HG03066 (cell line): Measurements from ENCODE around the gene MYL6B.
"Not testable (repeated sequence)": the region's sequence is repeated elsewhere in the genome, so short reads cannot be mapped to it uniquely, and the experiment has no call there.

Experiments
- ATAC-seq: cut with Tn5 transposase; IDR thresholded peaks from one replicate; pipeline ENCODE4 v1.9.1; 2021; ENCODE audit warnings: low read depth; ENCODE audit not compliant: unreplicated experiment

The MYL6B gene

DNA sequence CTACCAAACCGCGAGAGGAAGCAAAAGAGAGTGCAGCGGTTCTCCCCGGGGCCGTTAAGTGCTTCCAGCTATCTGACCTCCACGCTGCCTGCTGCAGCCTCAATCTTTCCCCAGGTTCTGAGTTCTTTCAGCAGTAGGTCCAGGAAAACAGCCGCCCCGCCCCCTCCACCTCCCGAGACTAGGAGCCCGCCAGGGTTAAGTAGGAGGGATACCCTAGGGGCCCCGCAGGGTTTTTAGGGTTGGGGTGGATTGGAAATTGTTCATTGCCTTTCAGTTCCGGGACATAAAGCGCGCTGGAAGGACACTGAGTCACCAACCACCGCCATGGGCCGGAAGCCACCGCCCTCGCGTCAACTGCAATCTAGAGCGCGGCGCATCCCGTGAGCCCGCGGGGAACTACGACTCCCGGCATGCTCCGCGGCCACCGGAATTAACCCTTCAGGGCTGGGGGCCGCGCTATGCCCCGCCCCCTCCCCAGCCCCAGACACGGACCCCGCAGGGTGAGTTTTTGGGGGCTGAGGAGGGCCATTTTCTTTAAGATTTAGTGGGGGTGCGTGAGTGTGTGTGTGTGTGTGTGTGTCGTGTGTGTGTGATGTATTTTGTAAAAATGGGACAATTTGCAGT is at the start of gene MYL6B:
Gene MYL6B, plus strand, starts transcription at position 456 of the 624 bp plus-strand sequence. CDS start 1,332 bp downstream, outside the sequence.
- peak; percentile 80 for ATAC-seq

DNA sequence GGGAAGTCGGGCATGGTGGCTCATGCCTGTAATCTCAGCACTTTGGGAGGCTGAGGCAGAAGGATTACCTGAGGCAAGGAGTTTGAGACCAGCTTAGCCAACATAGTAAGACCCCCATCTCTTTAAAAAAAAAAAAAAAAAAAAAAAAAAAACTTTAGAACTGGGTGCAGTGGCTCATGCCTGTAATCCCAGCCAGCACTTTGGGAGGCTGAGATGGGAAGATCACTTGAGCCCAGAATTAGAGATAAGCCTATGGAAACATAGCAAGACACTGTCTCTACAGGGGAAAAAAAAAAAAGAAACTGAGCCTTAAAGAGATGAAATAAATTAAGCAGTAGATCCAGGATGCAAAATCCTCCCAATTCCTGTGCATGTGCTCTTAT is 49.7 kb upstream of the MYL6B start:
- ATAC-seq: no peak

DNA sequence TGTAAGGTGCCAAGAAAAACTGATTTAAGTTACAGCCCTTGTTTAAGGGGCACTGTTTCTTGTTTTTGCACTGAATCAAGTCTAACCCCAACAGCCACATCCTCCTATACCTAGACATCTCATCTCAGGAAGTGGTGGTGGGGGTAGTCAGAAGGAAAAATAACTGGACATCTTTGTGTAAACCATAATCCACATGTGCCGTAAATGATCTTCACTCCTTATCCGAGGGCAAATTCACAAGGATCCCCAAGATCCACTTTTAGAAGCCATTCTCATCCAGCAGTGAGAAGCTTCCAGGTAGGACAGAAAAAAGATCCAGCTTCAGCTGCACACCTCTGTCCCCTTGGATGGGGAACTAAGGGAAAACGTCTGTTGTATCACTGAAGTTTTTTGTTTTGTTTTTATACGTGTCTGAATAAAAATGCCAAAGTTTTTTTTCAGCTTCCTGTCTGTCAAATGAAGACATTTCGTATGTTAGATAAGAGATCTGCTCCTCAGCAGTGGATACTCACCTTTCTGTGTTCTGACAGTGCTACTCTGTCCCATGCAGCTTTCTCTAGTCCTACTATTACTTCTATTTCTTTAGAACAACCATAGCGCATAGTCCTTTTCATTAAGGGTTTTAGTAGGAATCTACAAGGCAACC is 49.2 kb upstream of the MYL6B start:
- ATAC-seq: no peak

DNA sequence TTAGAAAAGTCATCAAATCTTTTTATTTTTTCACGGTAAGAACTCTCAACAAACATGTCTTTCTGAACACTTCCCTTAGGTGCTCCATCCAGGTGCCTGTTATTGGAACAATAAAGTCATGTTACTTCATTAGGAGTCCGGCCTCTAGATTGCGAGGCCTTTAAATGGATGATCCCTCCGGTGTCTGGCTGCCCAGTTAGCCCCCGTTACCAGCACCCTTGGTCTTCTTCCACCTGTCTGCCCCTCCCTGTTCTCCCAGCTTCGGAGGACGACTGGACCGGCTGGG is 48.6 kb upstream of the MYL6B start:
- ATAC-seq: no peak

DNA sequence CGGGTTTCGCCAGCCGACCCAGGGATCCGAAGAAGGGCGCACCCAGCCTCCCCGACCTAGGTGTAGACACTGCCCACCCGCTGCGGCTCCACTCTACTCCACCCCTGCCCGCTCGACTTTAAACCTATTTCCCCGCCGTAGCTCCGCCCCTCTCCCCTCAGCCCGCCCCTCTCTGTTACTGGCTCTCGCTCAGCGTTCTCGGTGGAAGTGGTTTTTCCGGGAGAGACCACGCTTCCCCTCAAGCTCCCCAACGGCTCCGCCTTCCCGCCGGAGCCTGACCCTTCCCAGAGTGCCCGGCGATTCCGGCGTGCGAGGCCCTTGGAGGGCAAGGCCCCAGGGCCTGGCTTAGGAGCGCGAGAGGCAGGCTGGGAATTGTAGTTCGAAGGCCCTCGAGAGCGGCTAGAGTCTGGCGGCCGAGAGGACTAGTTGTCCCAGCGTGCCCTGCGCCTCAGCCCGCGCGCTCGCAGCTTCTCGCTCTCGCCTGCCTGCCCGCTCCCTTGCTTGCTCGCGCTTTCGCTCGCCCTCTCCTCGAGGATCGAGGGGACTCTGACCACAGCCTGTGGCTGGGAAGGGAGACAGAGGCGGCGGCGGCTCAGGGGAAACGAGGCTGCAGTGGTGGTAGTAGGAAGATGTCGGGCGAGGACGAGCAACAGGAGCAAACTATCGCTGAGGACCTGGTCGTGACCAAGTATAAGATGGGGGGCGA is 48.1 kb upstream of the MYL6B start, which contains the start of gene PA2G4:
Gene PA2G4, plus strand, starts transcription at position 451 of the 706 bp plus-strand sequence. Its CDS starts 179 bp downstream, at position 630.
- ATAC-seq: peak; percentile 92

DNA sequence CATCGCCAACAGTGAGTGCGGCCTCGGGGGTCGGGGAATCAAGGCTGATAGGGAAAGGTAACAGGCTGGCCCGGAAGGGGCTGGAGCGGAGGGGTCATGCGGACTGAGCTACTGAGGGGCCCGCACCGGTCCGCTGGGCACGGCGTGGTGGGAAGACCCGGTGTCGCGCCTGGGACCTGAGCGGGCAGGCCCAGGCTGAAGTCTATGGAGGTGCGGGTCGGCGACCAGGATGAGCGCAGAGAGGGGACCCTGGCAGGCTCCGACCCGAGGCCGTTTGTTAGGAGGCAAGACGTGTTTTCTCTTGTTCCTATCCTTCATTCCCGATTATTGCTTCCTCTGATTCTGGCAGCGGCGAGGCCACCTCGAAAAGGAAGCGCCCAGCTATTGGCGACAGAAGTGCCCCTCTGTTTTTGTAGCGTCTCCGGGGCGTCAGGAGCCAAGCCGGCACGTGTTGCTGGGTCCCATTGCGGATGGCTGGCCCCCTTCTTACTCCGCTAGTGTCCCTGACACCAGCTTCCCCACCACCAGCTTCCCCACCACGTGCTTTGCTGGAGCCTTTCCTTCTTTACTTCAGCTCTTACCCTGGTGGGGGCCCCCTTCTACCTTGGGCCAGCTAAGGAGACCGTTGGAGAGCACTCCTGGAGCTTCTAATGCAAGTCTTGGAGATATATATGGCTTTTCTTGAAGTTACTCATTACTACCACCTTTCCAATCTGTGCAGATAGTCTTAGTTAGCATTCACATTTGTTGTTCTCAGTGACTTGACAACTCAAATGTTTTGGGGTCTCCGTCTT is 47.4 kb upstream of the MYL6B start:
- ATAC-seq: peak; percentile 18

DNA sequence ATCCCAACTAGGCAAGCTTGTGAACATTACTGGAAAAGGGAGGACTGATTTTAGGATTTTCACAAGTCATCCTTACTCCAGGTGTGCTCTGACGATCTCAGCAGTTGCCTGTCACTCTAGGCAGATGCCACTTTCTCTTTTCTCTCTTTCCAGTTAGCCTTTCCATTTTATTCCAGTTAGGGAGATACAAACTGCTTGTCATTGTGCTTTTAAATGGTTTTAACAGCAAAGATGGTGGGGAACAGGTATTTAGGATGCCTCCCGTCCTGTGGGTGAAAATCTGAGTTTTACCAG is 46.8 kb upstream of the MYL6B start:
- ATAC-seq: no peak

DNA sequence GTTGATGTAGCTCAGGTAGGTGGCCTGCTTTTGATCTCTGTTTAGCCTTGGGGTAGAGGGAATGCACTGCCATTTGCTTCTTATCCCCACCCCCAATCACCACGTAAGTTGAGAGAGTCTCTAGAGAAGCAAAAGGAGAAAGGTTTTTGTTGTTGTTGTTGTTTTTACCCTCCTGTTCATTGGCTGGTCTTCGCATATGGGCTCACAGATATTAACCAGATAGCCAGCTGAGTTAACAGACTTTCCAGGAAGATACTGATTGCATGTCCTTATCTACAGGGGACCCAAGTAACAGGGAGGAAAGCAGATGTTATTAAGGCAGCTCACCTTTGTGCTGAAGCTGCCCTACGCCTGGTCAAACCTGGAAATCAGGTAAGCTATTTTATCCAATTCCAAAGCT is 45.1 kb upstream of the MYL6B start:
- no peak for ATAC-seq

DNA sequence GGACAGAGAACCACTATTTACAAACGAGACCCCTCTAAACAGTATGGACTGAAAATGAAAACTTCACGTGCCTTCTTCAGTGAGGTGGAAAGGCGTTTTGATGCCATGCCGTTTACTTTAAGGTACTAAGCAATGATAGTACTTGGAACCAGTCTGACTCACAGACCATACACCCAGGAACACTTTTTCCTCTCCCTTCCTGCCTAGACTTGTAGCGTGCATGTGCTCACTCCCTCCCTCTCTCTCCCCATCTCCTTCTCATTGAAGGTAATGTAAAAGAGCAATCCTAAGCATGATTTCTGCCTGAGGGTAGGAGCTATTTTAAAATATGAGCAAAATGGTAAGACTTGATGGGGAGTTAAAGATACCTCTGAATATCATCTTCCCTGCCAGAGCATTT is 41.8 kb upstream of the MYL6B start:
- ATAC-seq: no peak

DNA sequence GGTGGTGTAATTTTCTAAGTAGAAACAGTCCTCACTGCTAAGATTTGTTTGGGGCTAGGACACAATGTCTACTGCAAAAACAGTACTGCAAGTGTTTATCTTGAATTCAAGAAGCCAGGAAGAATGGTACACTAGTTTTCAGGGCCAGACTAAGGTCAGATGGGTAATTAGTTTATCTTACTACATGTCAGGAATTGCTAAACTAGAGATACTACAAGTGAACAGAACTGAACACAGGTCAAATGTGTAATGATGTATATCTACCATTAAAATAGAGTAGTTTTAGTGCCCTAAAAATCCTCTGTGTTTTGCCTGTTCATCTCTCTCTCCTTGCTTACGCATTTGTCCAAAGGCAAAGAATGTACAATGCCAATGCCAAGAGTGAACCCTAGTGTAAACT is 38.3 kb upstream of the MYL6B start:
- ATAC-seq: no peak

DNA sequence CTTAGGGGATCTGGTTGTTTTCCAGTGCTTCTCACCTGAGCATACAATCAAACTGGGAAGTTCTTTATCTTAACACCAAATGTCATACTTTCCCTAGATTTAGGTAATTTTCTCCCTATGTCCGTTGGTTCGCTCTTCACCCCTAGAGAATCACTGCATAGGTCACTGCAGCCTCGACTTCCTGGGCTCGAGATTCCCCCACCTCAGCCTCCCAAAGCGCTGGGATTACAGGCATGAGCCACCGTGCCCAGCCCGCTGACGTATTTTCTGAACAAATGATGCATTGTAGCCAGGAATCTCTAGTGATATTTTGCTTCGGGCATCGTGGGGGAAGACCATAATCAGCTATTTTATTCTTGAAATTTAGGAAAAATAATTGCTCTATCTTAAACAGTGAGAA is 37.1 kb upstream of the MYL6B start:
- no peak for ATAC-seq

DNA sequence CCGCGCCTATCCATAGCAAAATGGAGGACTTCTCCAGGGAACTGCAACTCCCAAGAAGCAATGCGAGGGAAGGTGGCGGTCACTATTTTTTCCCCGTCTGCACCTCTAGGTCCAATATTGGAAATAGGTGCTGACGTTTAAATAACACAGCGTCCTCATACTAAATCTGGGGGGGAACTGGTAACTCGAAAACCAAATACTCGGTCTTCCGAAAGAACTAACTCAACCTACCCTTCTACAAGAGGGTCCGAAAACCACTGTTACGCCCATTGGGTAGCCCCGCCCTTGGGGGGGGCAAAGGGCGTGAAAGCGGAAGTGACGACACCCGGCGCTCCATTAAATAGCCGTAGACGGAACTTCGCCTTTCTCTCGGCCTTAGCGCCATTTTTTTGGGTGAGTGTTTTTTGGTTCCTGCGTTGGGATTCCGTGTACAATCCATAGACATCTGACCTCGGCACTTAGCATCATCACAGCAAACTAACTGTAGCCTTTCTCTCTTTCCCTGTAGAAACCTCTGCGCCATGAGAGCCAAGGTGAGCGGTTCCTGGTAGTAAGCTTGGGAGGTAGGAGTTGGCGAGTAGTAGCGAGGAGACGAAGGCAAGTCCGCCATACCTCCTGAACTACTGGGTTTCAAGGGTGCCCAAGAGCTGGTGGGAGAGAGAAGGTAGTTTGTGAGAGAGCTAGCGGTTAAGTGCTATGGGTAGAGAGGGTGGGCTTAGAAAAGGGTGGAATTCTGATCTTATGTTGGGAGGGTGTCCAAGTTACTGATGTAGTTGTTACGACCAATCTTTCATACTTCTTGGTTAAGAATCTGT is 35.9 kb upstream of the MYL6B start, which contains the start of gene RPL41:
Gene RPL41, plus strand, starts transcription at position 367 of the 815 bp plus-strand sequence.
- peak; percentile 39 for ATAC-seq

DNA sequence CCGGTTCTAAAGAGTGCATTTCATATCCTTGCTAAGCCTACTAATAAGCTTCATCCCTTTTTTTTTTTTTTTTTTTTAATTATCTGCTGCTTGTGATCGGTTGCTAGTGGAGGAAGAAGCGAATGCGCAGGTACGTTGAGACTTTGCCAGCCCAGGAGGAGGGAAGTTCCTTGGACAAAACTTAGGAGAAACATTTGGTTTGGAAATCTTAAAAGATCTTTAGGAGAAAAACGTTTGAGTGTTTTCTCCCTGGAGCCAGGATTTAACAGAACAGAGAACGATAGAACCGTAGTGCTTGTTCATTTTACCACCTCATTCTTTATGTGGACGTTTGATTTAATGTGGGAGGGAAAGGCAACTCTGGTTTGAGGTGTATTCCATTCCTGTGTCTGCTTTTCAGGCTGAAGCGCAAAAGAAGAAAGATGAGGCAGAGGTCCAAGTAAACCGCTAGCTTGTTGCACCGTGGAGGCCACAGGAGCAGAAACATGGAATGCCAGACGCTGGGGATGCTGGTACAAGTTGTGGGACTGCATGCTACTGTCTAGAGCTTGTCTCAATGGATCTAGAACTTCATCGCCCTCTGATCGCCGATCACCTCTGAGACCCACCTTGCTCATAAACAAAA is 35.2 kb upstream of the MYL6B start:
- not testable (repeated sequence) for ATAC-seq

DNA sequence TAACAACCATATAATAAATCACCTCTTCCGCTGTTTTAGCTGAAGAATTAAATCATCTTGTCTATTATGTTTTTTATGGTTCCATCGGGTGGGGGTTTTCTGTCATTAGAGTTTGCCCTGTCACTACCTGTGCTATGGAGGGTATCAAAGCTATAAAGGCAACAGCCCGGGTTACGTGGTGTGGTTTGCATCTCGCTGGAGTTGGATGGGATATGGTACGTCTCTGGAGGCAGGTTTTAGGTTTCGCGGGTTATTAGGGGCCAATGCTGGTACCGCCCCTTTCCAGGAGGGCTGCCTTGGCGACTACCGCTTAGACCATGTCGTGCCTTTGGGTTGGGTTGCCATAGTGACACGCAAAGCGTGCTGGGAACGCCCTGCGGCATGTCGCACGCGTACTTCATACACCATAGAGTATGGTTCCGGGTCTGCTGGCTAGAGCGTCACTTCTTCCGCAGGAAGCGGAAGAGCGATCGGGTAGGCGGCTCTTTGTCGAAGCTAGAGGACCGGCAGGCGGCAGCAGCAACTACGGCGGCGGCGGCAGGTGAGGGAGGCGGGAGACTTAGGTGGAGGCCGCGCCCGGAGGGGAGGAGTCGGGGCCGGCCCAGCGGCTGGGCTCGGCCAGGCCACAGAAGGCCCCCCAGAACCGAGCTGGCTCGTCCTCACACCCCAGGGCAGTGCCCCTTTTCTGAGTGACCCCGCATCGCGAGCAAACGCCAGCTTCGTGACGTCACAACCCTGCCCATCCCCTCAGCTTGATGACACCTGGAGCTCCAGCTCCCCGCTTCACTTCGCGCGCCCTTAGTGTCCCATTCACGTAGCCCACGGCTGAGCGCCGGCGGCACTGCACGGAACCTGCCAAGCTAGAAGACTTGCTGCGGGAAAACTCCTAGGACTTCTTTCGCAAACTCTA is 34.4 kb upstream of the MYL6B start, which contains the start of gene ZC3H10:
Gene ZC3H10, plus strand, starts transcription at position 489 of the 910 bp plus-strand sequence. CDS start 2,297 bp downstream, outside the sequence.
- ATAC-seq: peak; percentile 75

DNA sequence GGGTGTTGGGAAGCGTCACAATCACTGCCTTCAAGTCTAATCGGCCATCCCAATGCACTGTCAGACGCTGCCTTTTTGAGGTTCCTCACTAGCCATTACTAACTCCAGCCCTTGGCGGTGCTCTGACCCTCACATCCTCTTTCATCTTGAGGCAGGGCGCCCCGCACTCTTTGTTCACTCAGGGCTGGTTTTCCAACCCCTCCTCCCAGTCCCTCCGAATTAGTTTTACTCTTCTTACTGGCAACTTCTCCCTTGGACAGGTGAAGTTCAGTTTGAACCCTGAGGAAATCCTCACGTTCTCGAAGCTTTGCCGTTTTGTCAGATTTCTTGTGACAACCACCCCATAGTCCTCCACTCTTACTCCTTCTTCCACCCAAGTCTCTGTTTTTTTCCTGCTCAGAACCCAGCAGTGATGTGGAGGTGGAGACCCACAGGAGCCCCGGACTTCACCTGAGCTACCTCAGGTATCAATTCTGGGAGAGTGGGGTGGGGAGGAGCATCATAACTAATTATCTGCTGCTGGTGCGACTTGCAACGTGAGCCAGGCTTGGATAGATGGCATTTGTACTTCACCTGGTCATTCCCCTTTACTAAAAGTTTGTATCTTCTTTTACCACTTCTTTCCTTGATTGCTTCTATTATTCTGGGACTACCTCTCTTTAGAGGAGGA is 33.6 kb upstream of the MYL6B start:
- ATAC-seq: no peak

DNA sequence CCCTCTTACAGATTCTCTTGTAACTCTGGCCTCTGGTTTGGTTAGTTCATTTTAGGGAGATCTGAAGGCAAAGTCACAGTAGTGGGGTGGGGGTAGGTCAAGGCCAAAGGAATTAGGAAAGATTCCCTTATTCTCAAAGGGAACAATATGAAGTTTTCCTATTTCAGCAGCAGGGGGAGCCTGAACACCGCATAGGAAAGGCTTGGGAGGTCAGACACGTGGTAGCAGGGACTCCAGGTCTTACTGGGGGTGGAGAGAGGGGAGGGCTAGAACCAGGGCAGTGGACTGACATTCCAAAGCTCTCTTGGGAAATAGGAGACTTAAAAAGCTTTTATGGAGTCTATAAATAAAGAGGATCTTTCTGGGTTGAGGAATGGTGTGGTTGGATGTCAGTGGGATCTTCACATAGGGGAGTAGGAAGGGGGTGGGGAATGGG is 33.0 kb upstream of the MYL6B start:
- no peak for ATAC-seq

DNA sequence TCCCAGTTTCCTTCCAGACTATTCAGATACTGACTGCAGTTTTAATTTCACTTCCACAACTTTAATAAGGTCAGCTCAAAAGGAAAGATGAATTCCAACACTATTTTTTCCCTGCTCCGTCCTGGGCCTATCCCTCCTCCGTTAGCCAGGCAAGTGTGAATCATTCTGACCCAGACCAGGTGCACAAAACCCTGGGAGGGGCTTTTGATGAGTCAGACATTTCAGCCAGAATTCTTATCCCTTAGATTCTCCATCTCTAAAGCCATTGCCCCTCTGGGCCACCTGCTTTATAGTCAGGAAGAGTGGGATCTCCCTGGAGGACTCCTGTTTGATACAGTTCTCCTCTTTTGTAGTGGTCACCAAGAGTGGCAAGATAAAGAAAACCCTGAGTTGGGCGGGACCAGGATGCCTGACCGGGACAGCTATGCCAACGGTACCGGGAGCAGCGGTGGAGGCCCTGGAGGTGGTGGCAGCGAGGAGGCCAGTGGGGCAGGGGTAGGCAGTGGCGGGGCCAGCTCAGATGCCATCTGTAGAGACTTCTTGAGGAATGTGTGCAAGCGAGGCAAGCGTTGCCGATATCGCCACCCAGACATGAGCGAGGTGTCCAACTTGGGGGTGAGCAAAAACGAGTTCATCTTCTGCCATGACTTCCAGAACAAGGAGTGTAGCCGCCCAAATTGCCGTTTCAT is 32.1 kb upstream of the MYL6B start:
- ATAC-seq: no peak
